ENCODE data around the gene TUBB3.

Gene TUBB3

GRCh38 chr16:89938175-89938885 lies 15.2 kb downstream of the TUBB3 start:
- no peak overlapping the region for H3K4me2 ChIP-seq
- no peaks in the 10 kb centered on the region for H3K4me1 ChIP-seq (ENCODE audit: low read depth, poor library complexity, severe bottlenecking)
- H3K9ac ChIP-seq = no peak overlapping the region
- H3K36me3 ChIP-seq (ENCODE audit: insufficient read depth) = no peaks in the 10 kb centered on the region
- no peak overlapping the region for H3K4me3 ChIP-seq (IDR thresholded peaks at IDR 0.05; ENCODE audit: insufficient read depth, low read depth, low read length)
- TF ChIP-seq CTCF (conservative IDR thresholded peaks at IDR 0.05; ENCODE audit: low read depth, low read length) = no peak
- H3K27ac ChIP-seq = no peak overlapping the region
- H3K27me3 ChIP-seq (ENCODE audit: insufficient read depth, low read depth) = peaks cover 81% of the 10 kb centered on the region
- H3K79me2 ChIP-seq (ENCODE audit: insufficient read depth, low read depth) = no peaks in the 10 kb centered on the region
- H4K20me1 ChIP-seq (ENCODE audit: insufficient read depth) = no peaks in the 10 kb centered on the region
- no peak overlapping the region for H2AFZ ChIP-seq (ENCODE audit: low read depth)

GRCh38 chr16:89944773-89945172 lies 21.6 kb downstream of the TUBB3 start:
- Histone ChIP-seq H3K9ac (no peak overlapping the region), H3K4me3 (IDR thresholded peaks at IDR 0.05; ENCODE audit: insufficient read depth, low read depth, low read length) (no peak overlapping the region), H3K27me3 (ENCODE audit: insufficient read depth, low read depth) (peaks cover 68% of the 10 kb centered on the region), H3K36me3 (ENCODE audit: insufficient read depth) (no peaks in the 10 kb centered on the region), H4K20me1 (ENCODE audit: insufficient read depth) (no peaks in the 10 kb centered on the region), H2AFZ (ENCODE audit: low read depth) (no peak overlapping the region), H3K27ac (no peak overlapping the region), H3K4me1 (ENCODE audit: low read depth, poor library complexity, severe bottlenecking) (peaks cover 9% of the 10 kb centered on the region), H3K79me2 (ENCODE audit: insufficient read depth, low read depth) (no peaks in the 10 kb centered on the region), H3K4me2 (no peak overlapping the region)
- no peak for TF ChIP-seq CTCF (conservative IDR thresholded peaks at IDR 0.05; ENCODE audit: low read depth, low read length)

GRCh38 chr16:89945654-89946053 lies 22.5 kb downstream of the TUBB3 start:
- no peak overlapping the region for H3K4me2 ChIP-seq
- peaks cover 59% of the 10 kb centered on the region for H3K27me3 ChIP-seq (ENCODE audit: insufficient read depth, low read depth)
- H2AFZ ChIP-seq (ENCODE audit: low read depth) = no peak overlapping the region
- no peaks in the 10 kb centered on the region for H3K79me2 ChIP-seq (ENCODE audit: insufficient read depth, low read depth)
- peaks cover 9% of the 10 kb centered on the region for H3K4me1 ChIP-seq (ENCODE audit: low read depth, poor library complexity, severe bottlenecking)
- H3K36me3 ChIP-seq (ENCODE audit: insufficient read depth) = no peaks in the 10 kb centered on the region
- no peak overlapping the region for H3K4me3 ChIP-seq (IDR thresholded peaks at IDR 0.05; ENCODE audit: insufficient read depth, low read depth, low read length)
- no peaks in the 10 kb centered on the region for H4K20me1 ChIP-seq (ENCODE audit: insufficient read depth)
- no peak overlapping the region for H3K9ac ChIP-seq
- H3K27ac ChIP-seq = no peak overlapping the region
- no peak for TF ChIP-seq CTCF (conservative IDR thresholded peaks at IDR 0.05; ENCODE audit: low read depth, low read length)

- no peak overlapping the region for H3K9ac ChIP-seq
- H3K4me2 ChIP-seq = no peak overlapping the region
- peaks cover 54% of the 10 kb centered on the region for H3K27me3 ChIP-seq (ENCODE audit: insufficient read depth, low read depth)
- no peak overlapping the region for H2AFZ ChIP-seq (ENCODE audit: low read depth)
- TF ChIP-seq CTCF (conservative IDR thresholded peaks at IDR 0.05; ENCODE audit: low read depth, low read length) = no peak
- no peaks in the 10 kb centered on the region for H3K36me3 ChIP-seq (ENCODE audit: insufficient read depth)
- no peak overlapping the region for H3K27ac ChIP-seq
- no peaks in the 10 kb centered on the region for H4K20me1 ChIP-seq (ENCODE audit: insufficient read depth)
- H3K4me1 ChIP-seq (ENCODE audit: low read depth, poor library complexity, severe bottlenecking) = peaks cover 9% of the 10 kb centered on the region
- no peak overlapping the region for H3K4me3 ChIP-seq (IDR thresholded peaks at IDR 0.05; ENCODE audit: insufficient read depth, low read depth, low read length)
- no peaks in the 10 kb centered on the region for H3K79me2 ChIP-seq (ENCODE audit: insufficient read depth, low read depth)
Observed at GRCh38 chr16:89946515-89946914, 23.4 kb downstream of the TUBB3 start.
